ENCODE measurements around the gene RB1. TPM values are rescaled to one million over a fixed set of nuclear protein-coding genes. Genes with fewer than 3 reads are reported as not detected.

Gene RB1
- total and polyA plus RNA-seq, 11 donors = 8.5 to 52.1 (median 26.7) TPM

DNA sequence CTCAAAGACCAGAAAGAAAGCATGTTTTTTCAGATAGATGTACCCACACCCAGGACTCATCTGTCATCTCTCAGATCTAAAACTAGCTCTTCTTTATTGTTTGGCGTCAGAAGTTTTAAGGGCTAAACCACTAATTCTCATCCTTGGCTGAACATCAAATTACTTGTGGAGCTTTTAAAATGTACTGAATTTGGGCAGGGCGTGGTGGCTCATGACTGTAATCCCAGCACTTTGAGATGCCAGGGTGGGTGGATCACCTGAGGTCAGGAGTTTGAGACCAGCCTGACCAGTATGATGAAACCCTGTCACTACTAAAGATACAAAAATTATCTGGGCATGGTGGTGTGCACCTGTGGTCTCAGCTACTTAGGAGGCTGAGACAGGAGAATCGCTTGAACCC lies 181.9 kb downstream of the RB1 start:
- intact Hi-C loops (cut with DNase I) = no loop called here
- peaks cover 0 to 10% (median 0%) of the 10 kb centered on the region in 12 donors for H3K9me3 ChIP-seq
- peaks cover 0 to 67% (median 34%) of the 10 kb centered on the region in 9 donors for H3K36me3 ChIP-seq
- DNase-seq = no peak
- H3K4me3 ChIP-seq = no peak overlapping the region
- H3K4me1 ChIP-seq = peaks cover 0 to 32% (median 0%) of the 10 kb centered on the region in 12 donors
- H3K27ac ChIP-seq = no peak overlapping the region
- no peak for TF ChIP-seq POLR2A (IDR thresholded peaks at IDR 0.05)
- TF ChIP-seq, protein P1, sequence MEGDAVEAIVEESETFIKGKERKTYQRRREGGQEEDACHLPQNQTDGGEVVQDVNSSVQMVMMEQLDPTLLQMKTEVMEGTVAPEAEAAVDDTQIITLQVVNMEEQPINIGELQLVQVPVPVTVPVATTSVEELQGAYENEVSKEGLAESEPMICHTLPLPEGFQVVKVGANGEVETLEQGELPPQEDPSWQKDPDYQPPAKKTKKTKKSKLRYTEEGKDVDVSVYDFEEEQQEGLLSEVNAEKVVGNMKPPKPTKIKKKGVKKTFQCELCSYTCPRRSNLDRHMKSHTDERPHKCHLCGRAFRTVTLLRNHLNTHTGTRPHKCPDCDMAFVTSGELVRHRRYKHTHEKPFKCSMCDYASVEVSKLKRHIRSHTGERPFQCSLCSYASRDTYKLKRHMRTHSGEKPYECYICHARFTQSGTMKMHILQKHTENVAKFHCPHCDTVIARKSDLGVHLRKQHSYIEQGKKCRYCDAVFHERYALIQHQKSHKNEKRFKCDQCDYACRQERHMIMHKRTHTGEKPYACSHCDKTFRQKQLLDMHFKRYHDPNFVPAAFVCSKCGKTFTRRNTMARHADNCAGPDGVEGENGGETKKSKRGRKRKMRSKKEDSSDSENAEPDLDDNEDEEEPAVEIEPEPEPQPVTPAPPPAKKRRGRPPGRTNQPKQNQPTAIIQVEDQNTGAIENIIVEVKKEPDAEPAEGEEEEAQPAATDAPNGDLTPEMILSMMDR (IDR thresholded peaks at IDR 0.05) = no peak
- ATAC-seq = no peak
- 82 to 96% (median 95%) methylated on average over 3 of the region's 3 CpGs for WGBS, 4 donors
- no peaks in the 10 kb centered on the region for H3K27me3 ChIP-seq

DNA sequence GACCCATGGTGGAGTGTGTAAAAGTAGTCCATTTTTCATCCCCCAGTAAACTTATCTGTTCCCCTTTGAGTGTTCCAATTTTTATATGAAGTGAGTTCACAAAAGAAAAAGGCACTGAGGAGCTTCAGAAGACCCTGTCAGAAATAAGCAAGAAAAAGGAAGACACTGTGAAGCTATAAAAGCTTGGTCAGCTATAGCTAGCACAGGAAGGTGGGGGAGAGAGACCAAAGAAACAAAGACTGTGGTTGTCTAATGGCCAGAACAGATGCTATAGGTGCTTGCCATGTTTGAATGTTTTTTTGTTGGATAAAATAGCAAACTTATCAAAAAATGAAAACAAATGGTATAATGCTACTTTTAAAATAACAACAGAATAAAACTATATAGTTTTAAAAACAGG lies 182.8 kb downstream of the RB1 start:
- ATAC-seq = no peak
- Histone ChIP-seq H3K27me3 (no peaks in the 10 kb centered on the region), H3K9me3 (peaks cover 0 to 10% (median 0%) of the 10 kb centered on the region in 12 donors), H3K27ac (peak overlapping the region in 1 of 12 donors; percentile 50), H3K4me1 (peaks cover 0 to 42% (median 6%) of the 10 kb centered on the region in 12 donors), H3K36me3 (peaks cover 0 to 61% (median 25%) of the 10 kb centered on the region in 9 donors), H3K4me3 (no peak overlapping the region)
- TF ChIP-seq, protein P1 (IDR thresholded peaks at IDR 0.05) = no peak
- no peak for TF ChIP-seq POLR2A (IDR thresholded peaks at IDR 0.05)
- DNase-seq = no peak
- intact Hi-C loops (cut with DNase I) = no loop called here

- ATAC-seq = no peak
- peaks cover 0 to 10% (median 0%) of the 10 kb centered on the region in 12 donors for H3K9me3 ChIP-seq
- peaks cover 0 to 46% (median 9%) of the 10 kb centered on the region in 12 donors for H3K4me1 ChIP-seq
- WGBS, 4 donors = 89 to 90% (median 90%) methylated on average over 5 of the region's 5 CpGs
- DNase-seq = no peak
- peak overlapping the region in 1 of 12 donors; percentile 50 for H3K27ac ChIP-seq
- intact Hi-C loops (cut with DNase I) = no loop called here
- no peak overlapping the region for H3K4me3 ChIP-seq
- TF ChIP-seq, protein P1 (IDR thresholded peaks at IDR 0.05) = no peak
- no peak for TF ChIP-seq POLR2A (IDR thresholded peaks at IDR 0.05)
- H3K27me3 ChIP-seq = no peaks in the 10 kb centered on the region
- H3K36me3 ChIP-seq = peaks cover 0 to 56% (median 20%) of the 10 kb centered on the region in 9 donors
These were observed 183.3 kb downstream of the RB1 start for GRCh38 chr13:48486836-48487235.

GRCh38 chr13:48487968-48488367 lies 184.4 kb downstream of the RB1 start:
- Histone ChIP-seq H3K9me3 (peaks cover 0 to 10% (median 0%) of the 10 kb centered on the region in 12 donors), H3K36me3 (peaks cover 0 to 47% (median 19%) of the 10 kb centered on the region in 9 donors), H3K27me3 (no peaks in the 10 kb centered on the region), H3K27ac (no peak overlapping the region), H3K4me1 (peaks cover 0 to 58% (median 13%) of the 10 kb centered on the region in 12 donors), H3K4me3 (no peak overlapping the region)
- DNase-seq (no peak), ATAC-seq (no peak)
- no peak for TF ChIP-seq POLR2A (IDR thresholded peaks at IDR 0.05)
- TF ChIP-seq, protein P1 (IDR thresholded peaks at IDR 0.05) = no peak
- intact Hi-C loops (cut with DNase I) = no loop called here
- WGBS, 4 donors = 92 to 99% (median 96%) methylated on average over 2 of the region's 2 CpGs
